H1 (cell line): ENCODE data around the gene CKLF. TPM values are rescaled to one million over a fixed set of nuclear protein-coding genes. Genes with fewer than 3 reads are reported as not detected.

Experiments used
- CTCF ChIA-PET: fragments of 300-600 bp; sonication (Branson Sonifier 250); formaldehyde crosslinking; loops from one replicate; lab custom pipeline; 2021; ENCODE audit not compliant: partially characterized antibody; lab: Charles Lee
- POLR2A ChIA-PET: fragments of 300-600 bp; sonication (Branson Sonifier 250); formaldehyde crosslinking; loops from one replicate; lab custom pipeline; 2021; ENCODE audit warnings: inconsistent platforms; ENCODE audit not compliant: partially characterized antibody; lab: Charles Lee
- DNase-seq, 2 experiments: peaks; one replicate each; pipeline versions ENCODE4 v3.0.0 to v3.0.0-alpha.2; 2010 to 2022; ENCODE audit warnings: low spot score in 2 of 2, low read depth in 1 of 2, mixed read lengths in 1 of 2
- FAIRE-seq: peaks from 2 replicates; lab custom pipeline; 2011; peaks lifted over from hg19 to GRCh38; lab: Jason Lieb, UNC
- H2AFZ ChIP-seq: 2 replicates; pipeline ENCODE4 v1.8.1; 2012; ENCODE audit warnings: low read length, inconsistent platforms
- H2AK5ac ChIP-seq: 2 replicates; pipeline ENCODE4 v1.6.1; 2013; ENCODE audit warnings: low read depth, low read length
- H2BK120ac ChIP-seq: replicated peaks from 2 replicates; pipeline ENCODE3; 2013; ENCODE audit warnings: low read depth, low read length, inconsistent platforms
- H2BK12ac ChIP-seq: 2 replicates; pipeline ENCODE4 v1.6.1; 2013; ENCODE audit warnings: low read depth, low read length
- H2BK15ac ChIP-seq: 2 replicates; pipeline ENCODE4 v1.6.1; 2013; ENCODE audit warnings: low read length
- H2BK20ac ChIP-seq: 2 replicates; pipeline ENCODE4 v1.6.1; 2013; ENCODE audit warnings: low read length
- H2BK5ac ChIP-seq: 2 replicates; pipeline ENCODE4 v1.6.1; 2013; ENCODE audit warnings: low read depth, low read length
- H3K14ac ChIP-seq: 2 replicates; pipeline ENCODE4 v1.6.1; 2013; ENCODE audit warnings: inconsistent platforms; ENCODE audit not compliant: insufficient read length
- H3K18ac ChIP-seq: 2 replicates; pipeline ENCODE4 v1.6.1; 2013; ENCODE audit warnings: low read length; ENCODE audit errors: extremely low read depth
- H3K23ac ChIP-seq: 2 replicates; pipeline ENCODE4 v1.6.1; 2013; ENCODE audit warnings: inconsistent platforms; ENCODE audit not compliant: insufficient read length
- H3K23me2 ChIP-seq: 2 replicates; pipeline ENCODE4 v1.6.1; 2013; ENCODE audit warnings: low read depth, low read length
- H3K27ac ChIP-seq: 2 replicates; pipeline ENCODE4 v1.6.1; 2011; ENCODE audit warnings: low read depth, low read length, inconsistent platforms
- H3K27me3 ChIP-seq, 4 experiments: replicated peaks in 1 of 4; 1 replicate in 1 of 4; 2 replicates in 3 of 4; pipeline versions ENCODE4 v1.6.1 to v1.8.1; 2011 to 2013; ENCODE audit warnings: low read length in 3 of 4, mild to moderate bottlenecking in 3 of 4, inconsistent platforms in 2 of 4, mixed read lengths in 2 of 4, moderate library complexity in 1 of 4; ENCODE audit not compliant: control insufficient read depth in 3 of 4, insufficient read depth in 3 of 4; ENCODE audit errors: extremely low read depth in 1 of 4
- H3K36me3 ChIP-seq, 4 experiments: 2 replicates each; pipeline versions ENCODE4 v1.6.1 to v1.8.1; 2011 to 2013; ENCODE audit warnings: mild to moderate bottlenecking in 4 of 4, low read length in 3 of 4, moderate library complexity in 2 of 4, control low read depth in 1 of 4, inconsistent platforms in 1 of 4; ENCODE audit not compliant: insufficient read depth in 4 of 4, control insufficient read depth in 2 of 4
- H3K4ac ChIP-seq: replicated peaks from 2 replicates; pipeline ENCODE3; 2013; ENCODE audit warnings: low read length, low read depth, mixed read lengths, inconsistent platforms; ENCODE audit not compliant: insufficient read length
- H3K4me1 ChIP-seq, 4 experiments: replicated peaks in 1 of 4; 1 replicate in 1 of 4; 2 replicates in 3 of 4; pipeline versions ENCODE4 v1.6.1 to v1.8.1; 2011 to 2013; ENCODE audit warnings: low read length in 3 of 4, inconsistent platforms in 2 of 4, mixed read lengths in 1 of 4; ENCODE audit not compliant: insufficient read depth in 4 of 4, control insufficient read depth in 3 of 4
- H3K4me2 ChIP-seq, 2 experiments: 2 replicates each; pipeline versions ENCODE4 v1.6.1 to v1.8.1; 2011 to 2013; ENCODE audit warnings: low read depth in 2 of 2, low read length in 2 of 2, control low read depth in 1 of 2, inconsistent platforms in 1 of 2, mild to moderate bottlenecking in 1 of 2; ENCODE audit not compliant: insufficient read depth in 1 of 2
- H3K4me3 ChIP-seq, 4 experiments: fragments of 200-600, 300-600 bp in 1 of 4; sonication (generic), shearing (Covaris generic), sonication (Bioruptor Twin) in 1 of 4; 2 replicates each; pipeline versions ENCODE4 v1.5.1 to v1.8.1; 2011 to 2016; ENCODE audit warnings: low read length in 4 of 4, low read depth in 3 of 4, control low read depth in 2 of 4, inconsistent platforms in 2 of 4, mild to moderate bottlenecking in 2 of 4, mixed read lengths in 1 of 4, moderate library complexity in 1 of 4; ENCODE audit not compliant: insufficient read depth in 2 of 4; ENCODE audit errors: extremely low read depth in 1 of 4
- H3K56ac ChIP-seq: replicated peaks from 2 replicates; pipeline ENCODE3; 2013; ENCODE audit warnings: low read depth, mild to moderate bottlenecking, mixed read lengths, low read length, inconsistent platforms; ENCODE audit not compliant: insufficient read length
- H3K79me1 ChIP-seq: 2 replicates; pipeline ENCODE4 v1.6.1; 2013; ENCODE audit warnings: low read depth, low read length, control low read depth
- H3K79me2 ChIP-seq, 2 experiments: 2 replicates each; pipeline versions ENCODE4 v1.6.1 to v1.8.1; 2012 to 2013; ENCODE audit warnings: low read length in 2 of 2, mild to moderate bottlenecking in 2 of 2, inconsistent platforms in 1 of 2; ENCODE audit not compliant: insufficient read depth in 2 of 2, control insufficient read depth in 1 of 2
- H3K9ac ChIP-seq, 4 experiments: replicated peaks in 1 of 4; 1 replicate in 1 of 4; 2 replicates in 3 of 4; pipeline versions ENCODE4 v1.6.1 to v1.8.1; 2011 to 2013; ENCODE audit warnings: low read depth in 3 of 4, low read length in 3 of 4, control low read depth in 2 of 4, mild to moderate bottlenecking in 2 of 4, moderate library complexity in 2 of 4, inconsistent platforms in 1 of 4; ENCODE audit errors: extremely low read depth in 1 of 4
- H3K9me3 ChIP-seq, 2 experiments: 2 replicates each; pipeline versions ENCODE4 v1.6.1 to v1.8.1; 2012 to 2013; ENCODE audit warnings: mild to moderate bottlenecking in 2 of 2, moderate library complexity in 2 of 2, control low read depth in 1 of 2, inconsistent platforms in 1 of 2, low read depth in 1 of 2, low read length in 1 of 2, mixed read lengths in 1 of 2; ENCODE audit not compliant: insufficient read depth in 2 of 2
- H4K20me1 ChIP-seq, 2 experiments: replicated peaks in 1 of 2; 2 replicates each; pipeline versions ENCODE3 to v1.8.1; 2011 to 2013; ENCODE audit warnings: inconsistent platforms in 2 of 2, low read length in 2 of 2, mild to moderate bottlenecking in 1 of 2; ENCODE audit not compliant: insufficient read depth in 2 of 2, control insufficient read depth in 1 of 2
- H4K5ac ChIP-seq: 2 replicates; pipeline ENCODE4 v1.6.1; 2013; ENCODE audit warnings: low read length, low read depth, mixed read lengths, inconsistent platforms; ENCODE audit not compliant: insufficient read length
- H4K8ac ChIP-seq: 2 replicates; pipeline ENCODE4 v1.8.0; 2013; ENCODE audit warnings: mild to moderate bottlenecking, moderate library complexity, low read length, inconsistent platforms; ENCODE audit not compliant: insufficient read depth; ENCODE audit errors: extremely low read depth
- H4K91ac ChIP-seq: replicated peaks from 2 replicates; pipeline ENCODE3; 2013; ENCODE audit warnings: low read length, mixed read lengths, inconsistent platforms; ENCODE audit not compliant: insufficient read length
- BACH1 ChIP-seq: IDR thresholded peaks from 2 replicates; pipeline ENCODE4 v1.6.1; 2012; ENCODE audit warnings: low read length, improper control_type of control experiment
- BRCA1 ChIP-seq: IDR thresholded peaks from 2 replicates; pipeline ENCODE4 v1.6.1; 2012; ENCODE audit warnings: low read depth, low read length, improper control_type of control experiment
- EP300 ChIP-seq, 2 experiments: IDR thresholded peaks; 1 replicate in 1 of 2; 2 replicates in 1 of 2; pipeline ENCODE4 v1.6.1; 2011 to 2012; ENCODE audit warnings: low read depth in 2 of 2, low read length in 2 of 2, mild to moderate bottlenecking in 2 of 2, borderline replicate concordance in 1 of 2, inconsistent platforms in 1 of 2, moderate library complexity in 1 of 2
- MAFK ChIP-seq: IDR thresholded peaks from 2 replicates; pipeline ENCODE4 v1.6.1; 2012; ENCODE audit warnings: low read depth, mild to moderate bottlenecking, improper control_type of control experiment, low read length
- SIRT6 ChIP-seq: IDR thresholded peaks from one replicate; pipeline ENCODE4 v1.7.1; 2012; ENCODE audit warnings: low read length, inconsistent platforms
- TAF7 ChIP-seq: optimal IDR thresholded peaks from 2 replicates; pipeline ENCODE3; 2011; ENCODE audit warnings: low read depth, mild to moderate bottlenecking, inconsistent platforms, low read length, moderate library complexity, borderline replicate concordance
- TCF12 ChIP-seq: IDR thresholded peaks from 2 replicates; pipeline ENCODE4 v1.6.1; 2011; ENCODE audit warnings: low read depth, mild to moderate bottlenecking, low read length
- YY1 ChIP-seq: IDR thresholded peaks from 2 replicates; pipeline ENCODE4 v1.6.1; 2011; ENCODE audit warnings: low read depth, mild to moderate bottlenecking, low read length
- WGBS, 2 experiments: shearing (Covaris generic) in 1 of 2; methylation state at CpG; one replicate each; pipeline versions ENCODE4 v1.1.6 to v1.1.7; 2013 to 2015; ENCODE audit warnings: low lambda C conversion rate in 2 of 2, mixed read lengths in 2 of 2, inconsistent platforms in 1 of 2, low coverage in 1 of 2, missing lambda C conversion rate in 1 of 2; ENCODE audit not compliant: insufficient replicate concordance in 2 of 2, insufficient coverage in 1 of 2, insufficient read length in 1 of 2; ENCODE audit errors: extremely low coverage in 1 of 2, missing lambda C conversion rate in 1 of 2; 5-methylcytosine and 5-hydroxymethylcytosine counted together
- polyA plus RNA-seq, 7 experiments: library from polyadenylated mRNA; depleted of rRNA in 3 of 7; stranded (reverse) in 5 of 7; unstranded in 2 of 7; fragments of >200 nt in 5 of 7; fragments of 200-250 nt in 2 of 7; gene quantifications; 1 replicate in 5 of 7; 2 replicates in 1 of 7; 4 replicates in 1 of 7; pipeline versions ENCODE4 v1.2.1 to v1.2.3, GENCODE V29; 2011 to 2013; ENCODE audit warnings: missing spikeins in 2 of 7, mixed read lengths in 2 of 7
- total RNA-seq: library from RNA; stranded (reverse); fragmentation: NEBNext Ultra II Directional; extraction: Animal tissue kit (Norgen Biotek cat#: 25700); gene quantifications from 2 replicates; pipeline ENCODE4 v1.2.1, GENCODE V29; 2021

The CKLF gene
- total and polyA plus RNA-seq, 2 of the 8 experiments (the other 6 are each of a cell fraction or from before 2014, with no cell fraction given), result 21.1 to 63.5 TPM

DNA sequence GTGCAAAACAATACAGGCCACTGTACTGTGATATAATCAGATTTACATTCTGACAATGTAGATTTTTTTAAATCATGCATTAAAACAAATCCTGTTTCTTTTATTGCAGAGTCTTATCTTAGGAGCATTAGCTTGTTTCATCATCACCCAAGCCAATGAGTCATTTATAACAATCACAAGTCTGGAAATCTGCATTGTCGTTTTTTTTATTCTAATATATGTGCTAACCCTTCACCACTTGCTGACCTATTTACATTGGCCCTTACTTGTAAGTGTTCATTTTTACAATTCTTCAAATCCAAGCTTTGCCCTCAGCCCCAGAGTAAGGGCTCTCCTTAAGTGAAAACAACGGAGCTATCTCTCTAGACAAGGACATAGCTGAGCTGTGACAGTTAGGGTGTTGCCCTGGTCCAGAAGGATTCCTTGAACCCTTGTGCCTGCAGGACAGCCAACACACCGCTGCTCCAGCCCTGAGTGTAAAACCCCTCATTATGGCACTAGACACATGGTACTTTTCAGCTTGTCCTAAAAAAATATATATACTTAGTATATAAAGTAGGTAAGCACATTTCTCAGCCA is 17.5 kb downstream of the CKLF start:
- Histone ChIP-seq H2BK5ac (no peak overlapping the region), H3K4me3 (no peak overlapping the region), H3K9ac (no peak overlapping the region), H3K79me1 (no peaks in the 10 kb centered on the region), H3K23ac (no peak overlapping the region), H3K9me3 (no peaks in the 10 kb centered on the region), H3K56ac (no peak overlapping the region), H3K14ac (no peak overlapping the region), H3K18ac (no peak overlapping the region), H2BK15ac (no peak overlapping the region), H3K4me2 (no peak overlapping the region), H3K4me1 (no peaks in the 10 kb centered on the region), H2BK20ac (no peak overlapping the region), H3K4ac (no peak overlapping the region), H2AFZ (no peak overlapping the region), H3K36me3 (peaks cover 0 to 5% (median 0%) of the 10 kb centered on the region in 4 experiments; a peak in 2 of 8 replicates), H3K79me2 (no peaks in the 10 kb centered on the region), H3K27ac (no peak overlapping the region), H4K5ac (no peak overlapping the region), H2BK120ac (no peak overlapping the region), H4K8ac (no peak overlapping the region), H2AK5ac (no peak overlapping the region), H4K91ac (no peak overlapping the region), H4K20me1 (peaks cover 0 to 2% of the 10 kb centered on the region in 2 experiments), H3K23me2 (no peaks in the 10 kb centered on the region), H3K27me3 (no peaks in the 10 kb centered on the region; a peak in 2 of 7 replicates), H2BK12ac (no peak overlapping the region)
- FAIRE-seq, result no peak
- DNase-seq, result no peak
- TF ChIP-seq MAFK, result no peak
- TF ChIP-seq TAF7, result no peak
- TF ChIP-seq TCF12, result no peak
- no peak for TF ChIP-seq BACH1
- TF ChIP-seq SIRT6, result no peak
- no peak for TF ChIP-seq EP300 (IDR thresholded peaks at IDR 0.05; ENCODE audit: borderline replicate concordance in 1 of 2, low read depth in 2 of 2, low read length in 2 of 2)
- TF ChIP-seq BRCA1, result no peak
- no peak for TF ChIP-seq YY1
- ChIA-PET POLR2A (interaction anchor here (0.7 to 2.3 kb wide), 3 partner anchors 9 to 33 kb away, joined by 3 to 7 read pairs (median 3); partner anchors contain the start of gene CMTM2), CTCF (interaction anchor here (0.9 to 6.8 kb wide), 8 partner anchors 10 to 163 kb away, joined by 3 to 30 read pairs (median 4); no protein-coding TSS in a partner anchor)
- WGBS, 2 experiments, result 92% methylated on average over 3 of the region's 3 CpGs; no CpG with 5 or more reads in 1 of the 2 experiments
